K562 (cell line): Measurements from ENCODE around the gene SMCO1. TPM values are rescaled to one million over a fixed set of nuclear protein-coding genes. Genes with fewer than 3 reads are reported as not detected.

ENCODE experiments used
- ATF3 ChIP-seq, 2 experiments: fragments of 450-650 bp in 1 of 2; sonication (generic) in 1 of 2; formaldehyde crosslinking in 1 of 2; IDR thresholded peaks in 1 of 2; conservative IDR thresholded peaks in 1 of 2; 2 replicates each; pipeline versions ENCODE4 v1.6.1 to v1.8.1; 2016 to 2023; ENCODE audit warnings: mild to moderate bottlenecking in 2 of 2, moderate library complexity in 2 of 2, inconsistent platforms in 1 of 2, missing genetic modification reagents in 1 of 2
- BACH1 ChIP-seq: fragments of 200-800 bp; sonication (Bioruptor generic); IDR thresholded peaks from 2 replicates; pipeline ENCODE4 v1.6.1; 2016; ENCODE audit warnings: missing genetic modification characterization, missing compliant biosample characterization
- C11orf30 ChIP-seq: fragments of 450-650 bp; IDR thresholded peaks from 2 replicates; pipeline ENCODE4 v1.6.1; 2016; ENCODE audit warnings: low read depth, mild to moderate bottlenecking
- CBFA2T3 ChIP-seq: fragments of 450-650 bp; IDR thresholded peaks from 2 replicates; pipeline ENCODE4 v1.6.1; 2017
- CREB5 ChIP-seq: fragments of 250-450 bp; sonication (Bioruptor Pico); IDR thresholded peaks from 2 replicates; pipeline ENCODE4 v1.5.0; 2020; ENCODE audit warnings: mild to moderate bottlenecking
- CTCF ChIP-seq, 3 experiments: IDR thresholded peaks in 2 of 3; conservative IDR thresholded peaks in 1 of 3; 2 replicates each; pipeline ENCODE4 v1.5.1; 2011 to 2012; ENCODE audit warnings: low read length in 3 of 3, mild to moderate bottlenecking in 3 of 3, control low read depth in 2 of 3, improper control_type of control experiment in 1 of 3, inconsistent platforms in 1 of 3, low read depth in 1 of 3, mixed read lengths in 1 of 3, moderate library complexity in 1 of 3; ENCODE audit not compliant: insufficient read depth in 2 of 3
- GABPB2 ChIP-seq: fragments of 250-450 bp; sonication (Bioruptor Pico); conservative IDR thresholded peaks from 2 replicates; pipeline ENCODE4 v1.5.1; 2021; ENCODE audit warnings: mild to moderate bottlenecking
- HDAC1 ChIP-seq, 2 experiments: fragments of 450-650 bp; IDR thresholded peaks; 2 replicates each; pipeline ENCODE4 v1.6.1; 2016 to 2017; ENCODE audit warnings: inconsistent platforms in 1 of 2, mild to moderate bottlenecking in 1 of 2, moderate library complexity in 1 of 2
- HMBOX1 ChIP-seq: sonication (generic); IDR thresholded peaks from 2 replicates; pipeline ENCODE4 v1.6.1; 2016
- HNRNPUL1 ChIP-seq: fragments of 200-400 bp; formaldehyde crosslinking; IDR thresholded peaks from 2 replicates; pipeline ENCODE4 v1.6.1; 2017; ENCODE audit warnings: low read length
- NFIC ChIP-seq: fragments of 450-650 bp; IDR thresholded peaks from 2 replicates; pipeline ENCODE4 v1.6.1; 2017; ENCODE audit warnings: mild to moderate bottlenecking, inconsistent platforms
- NKRF ChIP-seq: fragments of 450-650 bp; IDR thresholded peaks from 2 replicates; pipeline ENCODE4 v1.6.1; 2016; ENCODE audit warnings: borderline replicate concordance
- PHF8 ChIP-seq: fragments of 200-600 bp; sonication (generic); IDR thresholded peaks from 2 replicates; pipeline ENCODE4 v1.6.1; 2012; ENCODE audit warnings: mixed run types, mild to moderate bottlenecking, inconsistent platforms, low read length, moderate library complexity, borderline replicate concordance
- PTBP1 ChIP-seq: fragments of 200-400 bp; formaldehyde crosslinking; IDR thresholded peaks from 2 replicates; pipeline ENCODE4 v1.6.1; 2017; ENCODE audit warnings: low read depth, low read length
- SAFB ChIP-seq: fragments of 200-400 bp; formaldehyde crosslinking; IDR thresholded peaks from 2 replicates; pipeline ENCODE4 v1.6.1; 2017; ENCODE audit warnings: low read depth, low read length, borderline replicate concordance
- SMARCA4 ChIP-seq: fragments of 450-650 bp; IDR thresholded peaks from 2 replicates; pipeline ENCODE4 v1.6.1; 2016
- TBP ChIP-seq: optimal IDR thresholded peaks from 2 replicates; pipeline ENCODE3; 2011; ENCODE audit warnings: low read depth, low read length, improper control_type of control experiment
- WHSC1 ChIP-seq: IDR thresholded peaks from one replicate; pipeline ENCODE4 v1.6.1; 2012; ENCODE audit warnings: low read length, control low read depth, inconsistent platforms
- ZBTB17 ChIP-seq: fragments of 450-650 bp; formaldehyde crosslinking; IDR thresholded peaks from 2 replicates; pipeline ENCODE4 v1.4.0; 2020; ENCODE audit warnings: mild to moderate bottlenecking
- ZFP30 ChIP-seq: fragments of 250-450 bp; sonication (Bioruptor Pico); IDR thresholded peaks from 2 replicates; pipeline ENCODE4 v1.8.0; 2022; ENCODE audit warnings: moderate library complexity, mild to moderate bottlenecking, inconsistent platforms, borderline replicate concordance
- ZKSCAN8 ChIP-seq: fragments of 200-800 bp; sonication (Bioruptor generic); IDR thresholded peaks from 2 replicates; pipeline ENCODE4 v1.6.1; 2016; ENCODE audit warnings: missing genetic modification characterization, missing compliant biosample characterization
- ZNF551 ChIP-seq: fragments of 250-450 bp; sonication (Bioruptor Pico); IDR thresholded peaks from 2 replicates; pipeline ENCODE4 v1.5.0; 2021; ENCODE audit warnings: mild to moderate bottlenecking, moderate library complexity
- polyA plus RNA-seq, 8 experiments: library from polyadenylated mRNA; depleted of rRNA in 4 of 8; stranded (reverse) in 5 of 8; unstranded in 3 of 8; fragments of >200 nt; fragmentation: Nextera tagmentation in 2 of 8; fragmentation: Illumina TruSeq in 1 of 8; extraction: Ambion mirVana in 2 of 8; extraction: Trizol in 1 of 8; gene quantifications; 2 replicates each; pipeline versions ENCODE4 v1.2.1 to v1.2.3, GENCODE V29; 2011 to 2014; ENCODE audit warnings: inconsistent platforms in 1 of 8, missing spikeins in 1 of 8
- total RNA-seq, 7 experiments: library from RNA; depleted of rRNA in 6 of 7; stranded (reverse); fragments of >200 nt in 6 of 7; fragmentation: Illumina TruSeq in 2 of 7; extraction: Trizol in 2 of 7; gene quantifications; 2 replicates each; pipeline versions ENCODE4 v1.2.1 to v1.2.3, GENCODE V29; 2011 to 2021; ENCODE audit warnings: low replicate concordance in 1 of 7

SMCO1 gene
- total and polyA plus RNA-seq, 9 of the 15 experiments (the other 6 are each of a cell fraction or from before 2014, with no cell fraction given) = 0.05 to 0.35 (median 0.12) TPM; not detected in 5

GRCh38 chr3:196502775-196503195 is 12.4 kb downstream of the SMCO1 start (continued):
- 0 out of 6 replicates have a peak, but pooled peaks of 1 of the 3 experiments have one; percentile 23 for TF ChIP-seq CTCF (IDR thresholded peaks at IDR 0.05 in 2 of 3, conservative IDR thresholded peaks at IDR 0.05 in 1 of 3; ENCODE audit: insufficient read depth in 2 of 3, low read depth in 1 of 3, low read length in 3 of 3)
- 0 out of 2 replicates have a peak, but pooled peaks have one; percentile 24 for TF ChIP-seq SMARCA4
- peak; percentile 33 for TF ChIP-seq NFIC
- TF ChIP-seq NKRF = peak; percentile 67; the same call in 1 of the 2 replicates
- peak; percentile 35; the same call in 1 of the 2 replicates for TF ChIP-seq ATF3 (IDR thresholded peaks at IDR 0.05)
- peak; percentile 28; the same call in 1 of the 2 replicates for TF ChIP-seq ATF3 (CRISPR knock-in tag; conservative IDR thresholded peaks at IDR 0.05)
- TF ChIP-seq PHF8 = no peak
- peak in 1 of 2 experiments; percentile 73; a peak in 2 of 4 replicates for TF ChIP-seq HDAC1 (IDR thresholded peaks at IDR 0.05)
- TF ChIP-seq C11orf30 = peak; percentile 33; the same call in 1 of the 2 replicates
- TF ChIP-seq ZNF551 (CRISPR knock-in tag) = no peak
- TF ChIP-seq HNRNPUL1 = no peak
- 0 out of 2 replicates have a peak, but pooled peaks have one; percentile 18 for TF ChIP-seq ZBTB17 (CRISPR knock-in tag)
- TF ChIP-seq BACH1 (tag) = peak; percentile 58; the same call in 1 of the 2 replicates
- no peak for TF ChIP-seq CREB5
- TF ChIP-seq ZKSCAN8 (CRISPR knock-in tag) = no peak
- 0 out of 2 replicates have a peak, but pooled peaks have one; percentile 48 for TF ChIP-seq PTBP1
- no peak for TF ChIP-seq ZFP30 (CRISPR knock-in tag)
- TF ChIP-seq HMBOX1 = 0 out of 2 replicates have a peak, but pooled peaks have one; percentile 37
- no peak for TF ChIP-seq TBP
- TF ChIP-seq GABPB2 (CRISPR knock-in tag) = no peak
- TF ChIP-seq SAFB = peak; percentile 38; the same call in 1 of the 2 replicates
- no peak for TF ChIP-seq CBFA2T3
- TF ChIP-seq WHSC1 = no peak
